ENCODE data around the gene FLII.
"Not testable (repeated sequence)": the region's sequence is repeated elsewhere in the genome, so short reads cannot be mapped to it uniquely, and the experiment has no call there.

Gene FLII

DNA sequence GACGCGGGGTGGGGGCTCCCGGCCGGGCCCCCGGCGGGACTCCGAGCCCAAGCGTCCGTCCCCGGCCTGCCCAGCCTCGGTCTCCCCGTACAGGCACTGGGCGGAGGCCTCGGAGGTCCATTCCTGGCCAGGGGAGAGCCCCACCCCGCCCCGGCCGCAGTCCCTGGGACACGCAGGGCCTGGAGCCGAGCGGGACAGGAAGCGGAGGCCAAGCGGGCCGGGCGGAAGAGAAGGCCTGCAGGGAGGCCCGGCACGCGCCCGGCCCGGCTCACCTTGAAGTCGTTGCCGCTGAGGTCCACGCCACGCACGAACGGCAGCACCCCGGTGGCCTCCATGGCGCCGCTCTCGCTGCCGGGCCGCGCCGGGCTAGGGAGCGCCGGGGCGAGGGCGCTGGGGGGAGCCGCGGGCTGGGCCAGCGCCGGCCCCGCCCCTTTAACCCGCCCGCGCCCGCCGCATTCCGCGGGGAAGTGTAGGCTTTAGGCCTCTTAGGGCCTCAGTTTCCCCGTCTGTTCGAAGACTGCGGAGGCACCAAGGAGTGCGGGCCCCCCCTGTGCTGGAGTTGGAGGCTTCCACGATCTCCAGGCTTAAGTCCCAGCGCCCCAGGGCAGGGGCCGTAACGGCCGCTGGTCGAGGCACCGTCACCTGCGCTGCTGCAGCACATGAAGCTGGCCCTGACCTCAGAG lies at the start of gene FLII:
Gene FLII (minus strand): TSS at position 383 of the 683 bp plus-strand sequence. CDS start 48 bp downstream, at position 335.
- peak; percentile 68 for DNase-seq

DNA sequence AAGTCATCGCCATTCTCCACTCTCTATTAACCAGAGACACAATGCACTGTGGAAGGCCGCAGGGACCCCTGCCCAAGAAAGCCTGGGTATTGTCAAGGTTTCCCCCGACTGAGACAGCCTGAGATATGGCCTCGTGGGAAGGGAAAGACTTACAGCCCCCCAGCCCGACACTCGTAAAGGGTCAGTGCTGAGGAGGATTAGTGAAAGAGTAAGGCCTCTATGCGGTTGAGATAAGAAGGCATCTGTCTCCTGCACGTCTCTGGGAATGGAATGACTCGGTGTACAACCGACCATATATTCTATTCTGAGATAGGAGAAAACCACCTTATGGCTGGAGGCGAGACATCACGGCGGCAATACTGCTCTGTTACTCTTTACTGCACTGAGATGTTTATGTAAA lies 44.7 kb upstream of the FLII start:
- DNase-seq: not testable (repeated sequence)

DNA sequence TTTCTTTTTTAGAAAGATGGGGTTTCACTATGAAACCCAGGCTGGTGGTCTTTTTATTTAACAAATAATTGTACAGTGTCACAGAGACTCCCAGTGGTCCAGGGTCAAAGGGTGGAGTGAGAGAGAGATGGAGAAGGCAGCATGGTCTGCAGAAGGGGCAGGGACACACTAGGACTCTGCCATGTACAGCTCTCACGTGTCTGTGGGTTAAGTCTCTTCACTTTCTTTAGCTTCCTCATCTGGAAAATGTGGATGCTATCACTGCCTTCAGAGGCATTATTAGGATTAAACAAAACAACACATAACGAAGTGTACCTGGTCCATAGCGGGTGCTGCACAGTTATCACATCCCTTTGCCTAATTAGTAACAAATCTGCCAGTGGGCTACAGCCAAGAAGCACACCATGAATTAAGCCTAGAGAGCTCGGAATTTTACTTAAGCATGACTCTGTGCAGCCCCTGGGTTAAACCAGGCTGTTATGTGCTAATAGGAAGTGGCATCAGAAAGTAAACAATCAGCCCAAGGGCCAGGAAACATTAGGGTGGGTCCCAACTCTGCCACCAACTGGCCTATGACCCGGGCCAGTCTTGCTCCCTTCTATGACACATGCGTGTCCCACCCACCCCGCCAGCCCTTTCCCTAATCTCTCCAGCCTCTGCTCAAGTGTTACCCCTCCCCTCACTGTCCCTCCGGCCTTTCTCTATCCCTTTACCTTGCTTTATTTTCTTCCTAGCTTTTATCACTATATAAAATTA lies 42.4 kb upstream of the FLII start:
- no peak for DNase-seq

DNA sequence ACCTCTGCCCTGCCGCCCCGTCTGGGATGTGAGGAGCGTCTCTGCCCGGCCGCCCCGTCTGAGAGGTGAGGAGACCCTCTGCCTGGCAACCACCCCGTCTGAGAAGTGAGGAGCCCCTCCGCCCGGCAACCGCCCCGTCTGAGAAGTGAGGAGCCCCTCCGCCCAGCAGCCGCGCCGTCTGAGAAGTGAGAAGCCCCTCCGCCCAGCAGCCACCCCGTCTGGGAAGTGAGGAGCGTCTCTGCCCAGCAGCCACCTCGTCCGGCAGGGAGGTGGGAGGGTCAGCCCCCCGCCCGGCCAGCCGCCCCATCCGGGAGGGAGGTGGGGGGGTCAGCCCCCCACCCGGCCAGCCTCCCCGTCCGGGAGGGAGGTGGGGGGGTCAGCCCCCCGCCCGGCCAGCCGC lies 39.5 kb upstream of the FLII start:
- not testable (repeated sequence) for DNase-seq

DNA sequence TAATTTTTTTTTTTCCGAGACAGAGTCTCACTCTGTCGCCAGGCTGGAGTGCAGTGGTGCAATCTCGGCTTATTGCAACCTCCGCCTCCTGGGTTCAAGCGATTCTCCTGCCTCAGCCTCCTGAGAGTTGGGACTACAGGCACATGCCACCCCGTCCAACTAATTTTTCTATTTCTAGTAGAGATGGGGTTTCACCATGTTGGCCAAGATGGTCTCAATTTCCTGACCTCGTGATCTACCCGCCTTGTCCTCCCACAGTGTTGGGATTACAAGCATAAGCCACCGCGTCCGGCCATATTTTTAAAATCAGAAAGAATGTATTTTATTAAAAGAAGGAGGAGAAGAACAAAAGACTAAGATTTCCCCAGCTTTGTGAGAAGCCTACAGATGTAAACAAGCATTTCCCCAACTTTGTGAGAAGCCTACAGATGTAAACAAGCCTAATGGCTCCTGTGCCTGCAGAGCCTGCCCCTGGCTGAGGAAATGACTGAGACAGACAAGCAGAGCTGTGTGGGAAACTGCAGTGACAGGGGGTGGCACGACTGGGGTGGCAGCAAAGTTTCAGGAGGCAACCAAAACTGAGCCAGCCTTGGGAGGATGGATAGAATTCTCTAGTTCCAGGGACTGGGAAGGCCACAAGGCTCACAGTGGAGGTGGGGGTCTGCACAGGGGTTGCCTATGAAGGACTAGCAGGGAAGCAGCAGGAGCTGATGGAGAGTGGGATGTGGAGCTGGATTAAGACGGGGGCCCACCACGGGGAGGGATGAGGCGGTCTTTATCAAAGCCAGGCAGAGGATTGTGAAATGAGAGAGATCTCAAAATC lies 33.4 kb upstream of the FLII start:
- no peak for DNase-seq

DNA sequence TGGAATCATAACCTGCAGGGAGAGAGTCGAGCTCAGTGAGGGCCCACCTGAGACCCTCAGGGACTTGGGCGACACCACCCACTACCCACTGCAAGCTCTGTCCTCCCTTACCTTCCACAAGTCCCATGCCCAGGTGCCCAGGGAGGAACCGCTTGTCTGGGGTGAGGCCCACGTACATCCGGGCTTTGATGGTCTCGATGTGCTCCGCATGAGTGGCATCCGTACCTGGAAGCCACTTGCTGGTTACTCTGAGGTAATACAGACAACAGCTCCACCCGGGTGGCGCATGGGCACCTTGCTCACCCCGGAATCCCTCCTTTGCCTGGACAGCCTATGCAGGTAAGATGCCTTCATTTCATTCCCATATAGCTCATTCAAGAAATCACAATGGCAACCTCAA lies 26.8 kb upstream of the FLII start:
- DNase-seq: no peak

DNA sequence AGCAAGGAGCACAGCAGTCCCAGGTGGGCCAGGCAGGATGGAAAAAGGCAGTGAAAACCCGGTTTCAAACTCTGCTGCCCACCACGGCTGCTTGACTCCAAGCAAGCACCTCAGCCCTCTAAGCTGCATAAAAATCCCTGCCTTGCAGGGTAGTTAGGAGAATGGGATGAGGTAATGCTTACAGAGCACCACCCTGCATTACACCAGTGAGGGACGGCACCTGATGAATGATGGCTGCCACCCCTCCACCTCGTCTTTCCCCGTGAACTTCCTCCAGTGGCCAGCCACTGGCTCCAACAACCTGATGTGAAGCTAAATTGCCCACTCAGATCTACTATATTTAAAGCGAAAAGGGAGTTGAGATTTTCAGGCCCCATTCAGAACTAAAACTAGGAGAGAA lies 23.2 kb upstream of the FLII start:
- DNase-seq: no peak

DNA sequence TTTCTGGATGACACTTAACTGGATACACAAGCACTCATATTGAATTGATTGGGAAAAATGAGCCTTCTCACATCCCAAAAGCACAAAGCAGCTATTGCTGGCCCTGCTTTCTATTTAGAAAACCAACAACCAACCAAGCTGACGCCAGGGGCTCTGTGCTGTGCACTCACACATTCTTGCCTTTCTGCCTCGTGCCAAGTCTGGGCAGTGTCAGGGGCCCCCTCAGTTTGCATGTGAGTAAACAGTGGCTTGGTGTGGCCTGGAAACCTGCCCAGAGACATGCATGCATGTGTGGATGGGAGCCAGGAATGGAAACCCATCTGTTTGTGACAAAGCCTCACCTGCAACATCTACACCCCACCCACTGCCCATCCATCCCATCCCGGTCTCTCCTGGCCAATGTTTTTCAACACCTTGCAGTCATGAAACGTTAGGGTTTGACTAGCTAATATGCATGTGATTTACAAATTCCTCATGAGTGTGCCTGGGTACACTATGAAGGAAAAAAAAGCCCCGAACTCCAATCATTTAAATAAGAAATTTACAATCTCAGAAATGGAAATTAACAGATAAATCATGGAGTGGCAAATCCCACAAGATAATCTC lies 22.3 kb upstream of the FLII start:
- DNase-seq: no peak

DNA sequence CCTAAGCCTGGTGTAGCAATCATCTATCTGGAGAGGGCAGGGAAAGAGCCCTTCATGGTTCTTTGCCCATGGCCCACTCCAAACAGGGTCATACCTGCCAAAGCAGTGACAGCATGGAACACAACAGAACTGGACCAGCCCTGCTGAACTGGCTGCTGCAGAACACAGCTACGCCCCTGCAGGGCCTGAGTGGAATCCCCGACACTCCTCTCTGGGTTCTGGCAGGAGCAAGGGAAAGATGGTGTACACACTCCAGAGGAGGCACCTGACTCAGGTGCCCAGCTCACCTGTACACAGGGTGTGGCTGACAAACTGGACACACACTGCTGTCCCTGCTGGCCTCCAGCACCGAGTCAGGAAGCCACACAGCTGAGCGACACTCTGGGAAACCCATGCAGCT lies 21.7 kb upstream of the FLII start:
- no peak for DNase-seq

DNA sequence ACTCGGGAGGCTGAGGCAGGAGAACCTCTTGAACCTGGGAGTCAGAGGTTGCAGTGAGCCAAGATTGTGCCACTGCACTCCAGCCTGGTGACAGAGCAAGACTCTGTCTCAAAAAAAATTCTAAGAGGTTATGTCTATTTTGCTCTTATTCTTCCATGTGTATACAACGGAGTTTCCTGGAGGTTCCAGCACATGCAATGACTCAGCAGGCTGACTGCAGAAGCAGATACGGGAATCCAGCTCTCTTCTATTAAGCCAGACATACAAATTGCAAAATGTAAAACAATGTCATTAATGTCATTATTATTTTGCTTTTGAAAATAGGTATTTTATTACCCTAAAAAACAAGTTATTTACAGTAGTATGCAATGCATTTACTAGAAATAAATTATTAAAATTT lies 20.3 kb upstream of the FLII start:
- no peak for DNase-seq

DNA sequence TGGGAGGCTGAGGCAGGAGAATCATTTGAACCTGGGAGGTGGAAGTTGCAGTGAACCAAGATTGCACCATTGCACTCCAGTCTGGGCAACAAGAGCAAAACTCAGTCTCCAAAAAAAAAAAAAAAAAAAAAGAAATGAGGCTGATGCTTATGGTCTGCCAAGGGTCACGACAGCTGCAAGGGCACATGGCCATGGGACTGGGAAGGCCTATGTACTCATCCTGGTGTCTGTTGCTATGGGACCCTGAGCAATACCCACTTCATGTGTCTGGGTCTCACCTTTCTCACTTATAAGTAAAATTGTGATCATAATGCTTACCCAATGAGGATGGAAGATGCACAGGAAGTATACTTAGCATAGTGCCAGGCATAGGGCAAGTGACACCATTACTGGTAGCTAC lies 18.5 kb upstream of the FLII start:
- no peak for DNase-seq

DNA sequence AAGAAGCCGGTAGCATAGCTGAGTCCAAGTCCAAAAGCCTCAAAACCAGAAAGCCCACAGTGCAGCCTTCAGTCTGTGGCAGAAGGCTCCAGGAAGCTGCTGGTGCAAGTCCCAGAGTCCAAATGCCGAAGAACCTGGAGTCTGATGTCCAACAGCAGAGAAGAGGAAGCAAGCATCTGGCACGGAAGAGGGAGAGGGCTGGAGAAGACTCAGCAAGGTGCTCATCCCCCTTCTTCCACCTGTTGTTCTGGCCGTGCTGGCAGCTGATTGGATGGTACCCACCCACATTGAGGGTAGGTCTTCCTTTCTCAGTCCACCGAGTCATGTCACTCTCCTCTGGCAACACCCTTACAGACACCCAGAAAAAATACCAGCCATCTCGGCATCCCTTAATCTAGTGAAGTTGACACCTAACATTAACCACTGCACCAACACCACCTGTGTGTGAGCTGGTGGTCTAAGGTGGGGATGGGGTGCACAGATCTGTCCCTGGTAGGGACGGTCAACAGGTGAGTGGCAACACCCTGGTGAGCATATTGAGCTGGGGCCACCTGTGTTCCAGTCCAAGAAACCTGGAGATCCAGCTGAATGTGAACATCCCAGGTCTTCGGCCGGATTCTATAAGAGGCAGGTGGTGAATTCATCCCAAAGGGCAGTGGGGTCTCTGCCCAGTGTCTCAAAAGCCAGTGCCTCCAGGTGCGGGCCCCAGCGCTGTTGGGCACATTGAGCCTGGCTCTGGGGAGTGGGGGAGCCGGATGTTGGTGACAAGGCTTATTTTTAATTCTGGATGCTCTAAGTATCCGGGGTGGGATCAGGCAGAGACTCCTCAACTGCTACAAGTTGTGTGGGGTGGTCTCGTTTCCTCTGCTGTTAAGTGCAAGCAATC lies 11.8 kb upstream of the FLII start:
- no peak for DNase-seq

DNA sequence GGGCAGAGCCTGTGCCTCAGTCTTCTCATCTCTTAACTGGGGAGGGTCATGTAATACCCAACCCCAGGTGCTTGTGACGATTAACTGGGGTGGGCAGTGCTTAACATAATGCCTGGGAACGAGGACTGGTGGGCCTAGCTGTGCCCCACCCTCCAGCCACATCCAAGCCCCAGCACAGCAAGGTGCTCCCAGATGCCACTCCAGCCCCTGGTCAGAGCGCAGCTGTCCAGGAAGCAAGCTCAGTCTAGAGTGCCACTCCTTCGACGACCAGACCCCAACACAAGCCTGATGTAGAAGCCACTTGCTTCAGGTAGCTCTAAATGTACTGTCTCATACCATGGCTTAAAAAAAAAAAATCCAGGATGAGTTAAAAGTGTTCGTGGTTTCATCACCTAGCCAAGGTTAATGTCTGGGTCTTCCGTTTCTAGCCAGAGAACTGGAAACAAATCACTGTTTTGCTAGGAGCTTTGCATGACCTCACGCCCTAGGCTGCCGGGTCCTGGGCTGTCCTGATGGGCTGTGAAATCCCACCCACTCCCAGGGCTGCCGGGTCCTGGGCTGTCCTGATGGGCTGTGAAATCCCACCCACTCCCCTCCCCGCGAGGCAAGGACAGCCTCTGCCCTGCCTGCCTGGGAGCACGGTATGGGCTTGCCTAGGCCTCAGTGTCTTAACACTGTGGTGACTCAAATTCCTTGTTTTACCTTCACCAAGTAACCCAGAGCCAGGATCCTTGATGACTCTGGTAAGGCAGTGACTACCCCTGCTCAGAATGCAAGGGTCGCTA lies 9.6 kb upstream of the FLII start:
- DNase-seq: no peak

DNA sequence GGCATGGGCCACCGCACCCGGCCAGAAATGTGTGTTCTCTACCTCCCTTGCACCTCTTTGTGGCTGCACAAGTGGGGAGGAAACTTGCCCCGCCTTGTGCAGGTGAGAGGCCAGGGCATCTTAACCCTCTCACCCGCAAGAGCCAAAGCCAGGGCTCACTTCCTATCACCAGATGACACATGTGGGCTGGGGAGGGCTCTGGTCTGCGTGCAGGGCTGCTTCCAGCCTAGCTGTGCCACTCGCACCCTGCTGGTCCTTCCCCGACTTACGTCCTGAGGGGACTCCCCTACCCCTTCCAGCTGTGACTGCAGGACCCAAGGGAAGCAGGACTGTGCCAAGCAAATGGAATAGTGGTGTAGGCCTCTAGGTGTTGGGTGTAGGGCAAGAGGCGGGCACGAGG lies 8.8 kb upstream of the FLII start:
- no peak for DNase-seq

DNA sequence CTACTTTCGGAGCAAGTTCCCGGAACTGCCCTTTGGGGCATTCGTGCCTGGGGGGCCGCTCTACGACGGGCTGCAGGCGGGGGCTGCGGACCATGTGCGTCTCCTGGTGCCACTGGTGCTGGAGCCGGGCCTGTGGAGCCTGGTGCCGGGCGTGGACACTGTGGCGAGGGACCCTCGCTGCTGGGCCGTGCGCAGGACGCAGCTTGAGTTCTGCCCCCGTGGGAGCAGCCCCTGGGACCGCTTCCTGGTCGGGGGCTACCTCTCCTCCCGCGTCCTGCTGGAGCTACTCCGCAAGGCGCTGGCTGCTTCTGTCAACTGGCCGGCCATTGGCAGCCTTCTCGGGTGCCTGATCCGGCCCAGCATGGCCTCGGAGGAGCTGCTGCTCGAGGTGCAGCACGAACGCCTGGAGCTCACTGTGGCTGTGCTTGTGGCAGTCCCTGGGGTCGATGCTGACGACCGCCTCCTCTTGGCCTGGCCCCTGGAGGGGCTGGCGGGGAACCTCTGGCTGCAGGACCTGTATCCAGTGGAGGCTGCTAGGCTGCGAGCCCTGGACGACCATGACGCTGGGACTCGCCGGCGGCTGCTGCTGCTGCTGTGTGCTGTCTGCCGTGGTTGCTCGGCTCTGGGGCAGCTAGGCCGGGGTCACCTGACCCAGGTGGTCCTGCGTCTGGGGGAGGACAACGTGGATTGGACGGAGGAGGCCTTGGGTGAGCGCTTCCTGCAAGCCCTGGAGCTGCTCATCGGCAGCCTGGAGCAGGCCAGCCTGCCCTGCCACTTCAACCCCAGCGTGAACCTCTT lies 5.5 kb upstream of the FLII start:
- no peak for DNase-seq

DNA sequence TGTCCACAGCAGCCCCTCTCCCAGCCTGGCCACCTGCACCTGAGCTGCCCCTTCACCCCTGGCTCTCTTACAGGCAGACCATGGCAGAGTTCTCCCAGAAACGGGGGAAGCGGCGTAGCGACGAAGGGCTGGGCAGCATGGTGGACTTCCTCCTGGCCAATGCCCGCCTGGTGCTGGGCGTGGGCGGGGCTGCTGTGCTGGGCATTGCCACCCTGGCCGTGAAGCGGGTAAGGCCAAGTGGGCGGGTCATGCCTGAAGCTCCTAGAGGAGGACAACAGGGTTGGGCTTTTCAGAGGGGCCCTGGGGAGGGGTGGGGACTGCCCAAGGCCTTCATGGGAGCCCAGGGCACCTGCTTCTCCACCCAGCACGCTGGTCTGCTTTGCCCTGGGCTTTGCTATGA lies 4.1 kb upstream of the FLII start:
- DNase-seq: no peak

DNA sequence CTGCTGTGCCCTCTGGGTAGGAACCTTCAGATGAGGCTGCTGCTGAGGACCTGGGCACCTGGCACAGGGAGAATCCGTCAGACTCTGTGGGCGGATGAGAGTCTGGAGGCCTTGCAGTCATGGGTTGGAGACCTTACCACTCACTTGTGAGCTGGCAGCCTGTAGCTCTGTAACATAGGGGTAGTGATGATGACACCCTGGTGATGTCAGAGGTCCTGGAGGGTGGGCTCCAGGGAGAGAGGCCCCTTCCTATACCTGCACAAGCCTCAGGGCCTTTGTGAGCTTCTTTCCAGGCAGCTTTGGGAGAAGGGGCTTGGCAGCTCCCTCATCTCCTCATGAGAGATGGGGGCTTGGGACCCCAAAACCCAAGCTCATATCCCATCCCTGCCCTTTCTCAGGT lies 3.6 kb upstream of the FLII start:
- no peak for DNase-seq

DNA sequence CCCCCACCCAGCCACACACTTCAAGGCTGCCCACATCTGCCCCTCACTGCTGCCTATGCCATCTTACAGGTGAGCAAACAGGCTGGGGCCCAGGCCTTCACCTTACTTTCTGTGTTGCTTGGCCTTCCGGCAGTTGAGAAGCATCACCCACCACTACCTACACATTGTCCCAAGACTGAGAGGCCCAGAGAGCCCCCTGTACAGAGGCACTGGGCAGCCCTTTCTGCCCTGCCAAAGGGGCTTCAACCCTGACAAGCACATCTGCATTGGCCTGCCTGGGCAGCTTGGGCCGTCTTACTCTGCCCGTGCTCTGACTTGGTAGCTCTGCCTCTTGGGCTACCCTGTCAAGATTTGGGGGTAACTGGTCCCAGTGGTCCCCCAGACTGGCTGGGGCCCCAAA lies 3.1 kb upstream of the FLII start:
- peak; percentile 23 for DNase-seq

DNA sequence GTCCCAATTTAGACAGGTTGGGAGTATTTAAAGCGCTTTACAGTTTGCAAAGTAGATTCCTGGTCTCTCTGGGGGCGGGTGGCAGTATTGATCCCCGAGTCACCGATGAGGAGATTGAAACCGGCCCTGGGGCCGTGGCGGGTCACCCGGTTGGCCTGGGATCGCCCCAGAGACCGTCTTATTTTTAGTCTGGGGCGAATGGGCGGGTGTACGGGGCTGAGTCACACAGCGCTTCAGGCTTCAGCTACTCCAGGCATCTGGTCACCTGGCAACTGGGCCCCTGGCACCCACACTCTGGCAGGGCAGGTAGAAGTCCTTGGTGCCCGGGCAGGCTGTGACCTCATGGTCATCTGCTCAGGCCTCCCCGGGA lies 2.6 kb upstream of the FLII start:
- peak; percentile 80 for DNase-seq

DNA sequence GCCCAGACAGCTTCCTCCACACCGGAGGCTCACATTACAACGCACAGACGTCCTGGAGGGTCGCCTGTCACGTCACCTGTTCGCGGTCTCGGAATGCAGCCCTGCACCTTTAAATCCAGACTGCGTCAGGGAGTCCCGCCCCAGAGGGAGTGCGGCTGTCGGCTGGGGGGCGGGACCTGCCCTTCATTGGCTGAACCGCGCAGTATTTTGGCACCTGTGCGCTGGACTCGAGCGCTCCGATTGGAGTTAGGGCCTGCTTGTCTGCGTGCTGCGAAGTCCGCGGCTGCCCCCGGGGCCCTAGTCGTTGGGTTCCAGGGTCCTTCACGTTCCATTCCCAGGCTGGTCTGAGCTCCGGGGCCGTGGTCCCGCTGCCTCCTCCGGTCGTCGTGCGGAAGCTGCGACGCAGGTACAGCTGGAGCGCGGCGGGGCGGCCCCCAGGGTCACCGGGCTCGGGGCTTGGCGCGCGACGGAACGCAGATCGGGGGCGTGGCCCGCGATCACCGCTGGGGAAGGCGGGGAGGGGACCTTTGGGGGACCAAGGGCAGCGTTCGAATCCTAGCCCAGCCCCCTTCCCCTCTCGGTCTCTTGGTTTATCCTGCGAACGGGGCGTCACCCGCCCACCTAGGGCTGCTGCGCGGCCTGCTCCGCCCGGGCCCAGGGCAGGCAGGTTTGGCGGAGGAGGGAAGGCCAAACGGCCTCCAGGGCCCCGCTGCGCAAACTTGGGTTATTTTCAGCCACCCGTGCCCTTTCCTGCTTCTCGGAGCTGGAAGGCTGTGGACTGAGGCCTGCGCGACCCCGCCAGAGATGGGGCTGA lies 2.0 kb upstream of the FLII start, which contains the start of gene MIEF2:
Gene MIEF2 (plus strand): TSS at position 331 of the 814 bp plus-strand sequence. CDS start 2,059 bp downstream, outside the sequence.
- peak; percentile 98 for DNase-seq

Data from 8988T (cell line).